SK-N-SH (cell line): ENCODE results near the gene FTO.

Source experiments
- EP300 ChIP-seq, 2 experiments: IDR thresholded peaks; 2 replicates each; pipeline versions ENCODE4 v1.4.0 to v1.6.1; 2012; ENCODE audit warnings: borderline replicate concordance in 1 of 2, low read depth in 1 of 2, low read length in 1 of 2
- FOXJ3 ChIP-seq: sonication (generic); formaldehyde crosslinking; IDR thresholded peaks from 2 replicates; pipeline ENCODE4 v1.5.1; 2020; ENCODE audit warnings: mild to moderate bottlenecking, missing genetic modification reagents
- FOXM1 ChIP-seq: IDR thresholded peaks from 2 replicates; pipeline ENCODE4 v1.4.0; 2012; ENCODE audit warnings: low read depth, mild to moderate bottlenecking
- GATA2 ChIP-seq: sonication (generic); formaldehyde crosslinking; IDR thresholded peaks from 2 replicates; pipeline ENCODE4 v1.5.0; 2020; ENCODE audit warnings: mild to moderate bottlenecking, missing genetic modification reagents
- MEF2A ChIP-seq: IDR thresholded peaks from 2 replicates; pipeline ENCODE4 v1.4.0; 2012; ENCODE audit warnings: low read depth, borderline replicate concordance
- MXI1 ChIP-seq: IDR thresholded peaks from 2 replicates; pipeline ENCODE4 v1.6.1; 2012; ENCODE audit warnings: mild to moderate bottlenecking, low read depth, low read length, improper control_type of control experiment
- RAD21 ChIP-seq: IDR thresholded peaks from 2 replicates; pipeline ENCODE4 v1.6.1; 2012; ENCODE audit warnings: mild to moderate bottlenecking, low read length
- TAF1 ChIP-seq: IDR thresholded peaks from 2 replicates; pipeline ENCODE4 v1.6.1; 2012; ENCODE audit warnings: low read depth, mild to moderate bottlenecking, low read length, moderate library complexity, borderline replicate concordance
- TF ChIP-seq, protein P1 (sequence below): fragments of 200-600 bp; sonication (generic); IDR thresholded peaks from 2 replicates; pipeline ENCODE4 v1.6.1; 2017; ENCODE audit warnings: antibody characterized with exemption, mild to moderate bottlenecking, moderate library complexity

DNA sequence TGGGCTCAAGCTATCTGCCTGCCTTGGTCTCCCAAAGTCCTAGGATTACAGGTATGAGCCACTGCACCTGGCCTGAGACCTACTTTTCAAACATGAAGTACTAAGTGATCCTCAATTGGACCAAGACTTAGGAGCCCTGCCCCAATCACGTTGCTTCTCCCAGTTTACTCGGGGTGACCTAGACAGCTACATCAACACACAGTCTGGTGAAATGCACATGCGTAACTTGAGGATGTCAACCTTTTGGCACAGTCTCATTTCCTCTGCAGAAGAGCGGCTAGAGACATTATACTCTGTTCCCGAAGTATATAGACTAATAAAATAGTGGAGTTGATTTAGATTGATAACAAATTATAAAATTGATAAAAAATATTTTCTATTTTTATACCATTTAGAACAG is 17.1 kb downstream of the FTO start:
- TF ChIP-seq RAD21 (no peak), FOXM1 (no peak), TAF1 (no peak), FOXJ3 (no peak), EP300 (IDR thresholded peaks at IDR 0.05; ENCODE audit: borderline replicate concordance in 1 of 2, low read depth in 1 of 2, low read length in 1 of 2) (no peak), MXI1 (no peak), MEF2A (no peak), GATA2 (CRISPR knock-in tag) (no peak)
- TF ChIP-seq, protein P1, sequence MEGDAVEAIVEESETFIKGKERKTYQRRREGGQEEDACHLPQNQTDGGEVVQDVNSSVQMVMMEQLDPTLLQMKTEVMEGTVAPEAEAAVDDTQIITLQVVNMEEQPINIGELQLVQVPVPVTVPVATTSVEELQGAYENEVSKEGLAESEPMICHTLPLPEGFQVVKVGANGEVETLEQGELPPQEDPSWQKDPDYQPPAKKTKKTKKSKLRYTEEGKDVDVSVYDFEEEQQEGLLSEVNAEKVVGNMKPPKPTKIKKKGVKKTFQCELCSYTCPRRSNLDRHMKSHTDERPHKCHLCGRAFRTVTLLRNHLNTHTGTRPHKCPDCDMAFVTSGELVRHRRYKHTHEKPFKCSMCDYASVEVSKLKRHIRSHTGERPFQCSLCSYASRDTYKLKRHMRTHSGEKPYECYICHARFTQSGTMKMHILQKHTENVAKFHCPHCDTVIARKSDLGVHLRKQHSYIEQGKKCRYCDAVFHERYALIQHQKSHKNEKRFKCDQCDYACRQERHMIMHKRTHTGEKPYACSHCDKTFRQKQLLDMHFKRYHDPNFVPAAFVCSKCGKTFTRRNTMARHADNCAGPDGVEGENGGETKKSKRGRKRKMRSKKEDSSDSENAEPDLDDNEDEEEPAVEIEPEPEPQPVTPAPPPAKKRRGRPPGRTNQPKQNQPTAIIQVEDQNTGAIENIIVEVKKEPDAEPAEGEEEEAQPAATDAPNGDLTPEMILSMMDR, result no peak
